Measurements from ENCODE around the gene TMEM81.

The TMEM81 gene

GRCh38 chr1:205076245-205076761, 8.0 kb downstream of the TMEM81 start:
- peak; percentile 20 for DNase-seq (ENCODE audit: low spot score)

GRCh38 chr1:205075642-205076155, 8.6 kb downstream of the TMEM81 start:
- peak; percentile 32 for DNase-seq (ENCODE audit: low spot score)

- peak; percentile 27 for DNase-seq (ENCODE audit: low spot score)
These were observed 9.7 kb downstream of the TMEM81 start for GRCh38 chr1:205074513-205074912.

GRCh38 chr1:205074084-205074483, 10.2 kb downstream of the TMEM81 start:
- peak; percentile 22 for DNase-seq (ENCODE audit: low spot score)

- peak; percentile 20 for DNase-seq (ENCODE audit: low spot score)
These were observed 10.7 kb downstream of the TMEM81 start for GRCh38 chr1:205073511-205073910.

- DNase-seq (ENCODE audit: low spot score) = peak; percentile 14
These were observed 11.4 kb downstream of the TMEM81 start for GRCh38 chr1:205072881-205073280.

GRCh38 chr1:205072286-205072685, 12.0 kb downstream of the TMEM81 start:
- DNase-seq (ENCODE audit: low spot score) = peak; percentile 16

- peak; percentile 25 for DNase-seq (ENCODE audit: low spot score)
These were observed 12.5 kb downstream of the TMEM81 start for GRCh38 chr1:205071801-205072200.

- DNase-seq (ENCODE audit: low spot score) = peak; percentile 15
These were observed 13.2 kb downstream of the TMEM81 start for GRCh38 chr1:205071028-205071409.

GRCh38 chr1:205069371-205070125, 14.7 kb downstream of the TMEM81 start:
- no peak for DNase-seq (ENCODE audit: low spot score)

- DNase-seq (ENCODE audit: low spot score) = no peak
These were observed 15.7 kb downstream of the TMEM81 start for GRCh38 chr1:205068457-205069040.

- no peak for DNase-seq (ENCODE audit: low spot score)
These were observed 16.3 kb downstream of the TMEM81 start for GRCh38 chr1:205068001-205068400.

- DNase-seq (ENCODE audit: low spot score) = no peak
These were observed 17.2 kb downstream of the TMEM81 start for GRCh38 chr1:205067031-205067430.

GRCh38 chr1:205066141-205066818, 18.0 kb downstream of the TMEM81 start:
- DNase-seq (ENCODE audit: low spot score) = no peak

- no peak for DNase-seq (ENCODE audit: low spot score)
These were observed 18.6 kb downstream of the TMEM81 start for GRCh38 chr1:205065666-205066065.

- no peak for DNase-seq (ENCODE audit: low spot score)
These were observed 19.4 kb downstream of the TMEM81 start for GRCh38 chr1:205064741-205065316.

GRCh38 chr1:205064301-205064700, 20.0 kb downstream of the TMEM81 start:
- no peak for DNase-seq (ENCODE audit: low spot score)

GRCh38 chr1:205062895-205063294, 21.4 kb downstream of the TMEM81 start:
- DNase-seq (ENCODE audit: low spot score) = no peak

- DNase-seq (ENCODE audit: low spot score) = no peak
These were observed 21.9 kb downstream of the TMEM81 start for GRCh38 chr1:205062319-205062718.

GRCh38 chr1:205061665-205062069, 22.6 kb downstream of the TMEM81 start:
- DNase-seq (ENCODE audit: low spot score) = peak; percentile 89

- DNase-seq (ENCODE audit: low spot score) = no peak
These were observed 23.0 kb downstream of the TMEM81 start for GRCh38 chr1:205061227-205061626.

GRCh38 chr1:205060746-205061145, 23.5 kb downstream of the TMEM81 start:
- no peak for DNase-seq (ENCODE audit: low spot score)
